ENCODE measurements around the gene MEMO1. TPM values are rescaled to one million over a fixed set of nuclear protein-coding genes. Genes with fewer than 3 reads are reported as not detected.

MEMO1 gene
- total and polyA plus RNA-seq, 2 of the 4 experiments (the other 2 are of a cell fraction): 23.7 to 49.7 TPM

DNA sequence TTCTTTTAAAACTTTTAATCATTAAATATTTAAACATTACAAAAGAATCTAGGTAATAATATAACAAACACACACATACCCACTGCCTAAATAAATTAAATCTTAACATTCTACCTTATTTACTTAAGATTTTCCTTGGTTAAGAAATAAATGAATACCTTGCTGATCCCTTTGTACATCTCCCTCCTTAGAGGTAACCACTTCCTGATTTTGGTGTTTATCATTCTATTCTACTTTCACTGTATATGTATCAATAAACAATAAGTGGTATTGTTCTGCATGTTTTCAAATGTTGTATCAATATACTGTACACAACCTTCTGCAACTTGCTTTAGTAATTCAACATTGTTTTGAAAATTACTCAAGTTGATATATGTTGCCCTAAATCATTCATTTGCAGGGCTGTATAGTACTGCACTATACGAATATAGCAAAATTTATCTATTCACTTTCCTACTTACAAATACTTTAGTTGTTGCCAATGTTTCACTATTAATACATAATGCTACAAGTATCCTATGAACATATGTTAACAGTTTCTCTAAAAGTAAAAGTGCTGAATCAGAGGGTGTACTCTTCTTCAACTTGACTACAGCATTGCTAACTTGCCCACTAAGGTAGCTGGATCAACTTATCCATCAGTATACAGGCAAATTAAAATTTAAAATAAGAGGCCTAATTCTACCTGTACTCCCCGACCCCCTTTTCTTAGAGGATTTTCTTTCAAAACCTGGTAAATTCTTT is 65.8 kb downstream of the MEMO1 start:
- dilution Hi-C loops (cut with HindIII; ENCODE audit: low sequenced_read_pairs, unreplicated experiment) (no loop called here), intact Hi-C loops (cut with micrococcal nuclease) (loop anchor here (10.0 kb wide), 1 partner anchor 60 kb away; no protein-coding TSS in a partner anchor), in situ Hi-C loops (cut with MboI; ENCODE audit: low sequenced_read_pairs) (no loop called here)
- no peak overlapping the region for H2BK20ac ChIP-seq (ENCODE audit: low read depth, low read length)
- POLR2A ChIA-PET (ENCODE audit: unreplicated experiment): no interaction called here
- TF ChIP-seq FOS (IDR thresholded peaks at IDR 0.05; ENCODE audit: low read depth, low read length) (no peak), MAFK (IDR thresholded peaks at IDR 0.05; ENCODE audit: low read depth, low read length) (no peak), NFE2L2 (IDR thresholded peaks at IDR 0.05; ENCODE audit: low read depth, low read length) (no peak), BHLHE40 (IDR thresholded peaks at IDR 0.05; ENCODE audit: low read depth, low read length) (no peak), RCOR1 (IDR thresholded peaks at IDR 0.05; ENCODE audit: insufficient replicate concordance, low read length) (no peak), SMC3 (IDR thresholded peaks at IDR 0.05; ENCODE audit: low read depth, low read length) (no peak), RAD21 (IDR thresholded peaks at IDR 0.05; ENCODE audit: low read length) (no peak), MAZ (IDR thresholded peaks at IDR 0.05; ENCODE audit: borderline replicate concordance, low read depth, low read length) (no peak), POLR2A (IDR thresholded peaks at IDR 0.05; ENCODE audit: low read depth, low read length) (no peak), RFX5 (IDR thresholded peaks at IDR 0.05; ENCODE audit: low read depth, low read length) (no peak)
- TF ChIP-seq, protein P1, sequence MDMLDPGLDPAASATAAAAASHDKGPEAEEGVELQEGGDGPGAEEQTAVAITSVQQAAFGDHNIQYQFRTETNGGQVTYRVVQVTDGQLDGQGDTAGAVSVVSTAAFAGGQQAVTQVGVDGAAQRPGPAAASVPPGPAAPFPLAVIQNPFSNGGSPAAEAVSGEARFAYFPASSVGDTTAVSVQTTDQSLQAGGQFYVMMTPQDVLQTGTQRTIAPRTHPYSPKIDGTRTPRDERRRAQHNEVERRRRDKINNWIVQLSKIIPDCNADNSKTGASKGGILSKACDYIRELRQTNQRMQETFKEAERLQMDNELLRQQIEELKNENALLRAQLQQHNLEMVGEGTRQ (IDR thresholded peaks at IDR 0.05; ENCODE audit: low read depth, low read length): no peak
- TF ChIP-seq, protein P2, sequence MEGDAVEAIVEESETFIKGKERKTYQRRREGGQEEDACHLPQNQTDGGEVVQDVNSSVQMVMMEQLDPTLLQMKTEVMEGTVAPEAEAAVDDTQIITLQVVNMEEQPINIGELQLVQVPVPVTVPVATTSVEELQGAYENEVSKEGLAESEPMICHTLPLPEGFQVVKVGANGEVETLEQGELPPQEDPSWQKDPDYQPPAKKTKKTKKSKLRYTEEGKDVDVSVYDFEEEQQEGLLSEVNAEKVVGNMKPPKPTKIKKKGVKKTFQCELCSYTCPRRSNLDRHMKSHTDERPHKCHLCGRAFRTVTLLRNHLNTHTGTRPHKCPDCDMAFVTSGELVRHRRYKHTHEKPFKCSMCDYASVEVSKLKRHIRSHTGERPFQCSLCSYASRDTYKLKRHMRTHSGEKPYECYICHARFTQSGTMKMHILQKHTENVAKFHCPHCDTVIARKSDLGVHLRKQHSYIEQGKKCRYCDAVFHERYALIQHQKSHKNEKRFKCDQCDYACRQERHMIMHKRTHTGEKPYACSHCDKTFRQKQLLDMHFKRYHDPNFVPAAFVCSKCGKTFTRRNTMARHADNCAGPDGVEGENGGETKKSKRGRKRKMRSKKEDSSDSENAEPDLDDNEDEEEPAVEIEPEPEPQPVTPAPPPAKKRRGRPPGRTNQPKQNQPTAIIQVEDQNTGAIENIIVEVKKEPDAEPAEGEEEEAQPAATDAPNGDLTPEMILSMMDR (conservative IDR thresholded peaks at IDR 0.05; ENCODE audit: low read depth, low read length): no peak
- peaks cover 15% of the 10 kb centered on the region for H4K20me1 ChIP-seq (ENCODE audit: insufficient read depth, low read length)
- H3K4me2 ChIP-seq (ENCODE audit: low read depth, low read length): no peak overlapping the region
- H3K9me3 ChIP-seq (ENCODE audit: control insufficient read depth, insufficient read depth, low read length): no peaks in the 10 kb centered on the region
- WGBS, 2 experiments (ENCODE audit: extremely low coverage in 2 of 2, insufficient read length in 1 of 2): no CpG with 5 or more reads among the region's 2 CpGs
- H3K4me1 ChIP-seq (ENCODE audit: control insufficient read depth, insufficient read depth, low read length): no peaks in the 10 kb centered on the region
- no peak overlapping the region for H3K9ac ChIP-seq (ENCODE audit: low read depth, low read length)
- H2BK120ac ChIP-seq (ENCODE audit: low read depth, low read length): no peak overlapping the region
- peaks cover 7% of the 10 kb centered on the region for H3K36me3 ChIP-seq (ENCODE audit: control insufficient read depth, insufficient read depth, low read length)
- no peak overlapping the region for H2AFZ ChIP-seq (replicated peaks; ENCODE audit: low read length, poor library complexity)
- no TSS peak for BruUV-seq (replicated peaks)
- H3K56ac ChIP-seq (ENCODE audit: extremely low read depth, insufficient read depth, low read length): no peak overlapping the region
- H3K4ac ChIP-seq (ENCODE audit: low read depth, low read length): no peak overlapping the region
- CTCF ChIA-PET: no interaction called here
- no peak overlapping the region for H3K18ac ChIP-seq (ENCODE audit: low read depth, low read length)
- DNase-seq (no peak), ATAC-seq (ENCODE audit: low read depth) (no peak)
- no peak overlapping the region for H4K5ac ChIP-seq (ENCODE audit: low read depth, low read length)
- no peak overlapping the region for H4K91ac ChIP-seq (ENCODE audit: insufficient read depth, low read depth, low read length)
- peaks cover 17 to 66% of the 10 kb centered on the region in 2 experiments for H3K79me1 ChIP-seq (ENCODE audit: low read depth in 1 of 2, low read length in 2 of 2)
- H2AK9ac ChIP-seq (replicated peaks; ENCODE audit: low read depth, low read length, poor library complexity): no peak overlapping the region
- H4K8ac ChIP-seq (ENCODE audit: low read depth in 2 of 2, low read length in 2 of 2): no peak overlapping the region
- H3K23ac ChIP-seq (ENCODE audit: low read depth, low read length): no peak overlapping the region
- no peaks in the 10 kb centered on the region for H3K27me3 ChIP-seq (ENCODE audit: control insufficient read depth, insufficient read depth, low read length)
- no peak overlapping the region for H2BK15ac ChIP-seq (ENCODE audit: low read depth, low read length)
- H2AK5ac ChIP-seq (ENCODE audit: low read depth, low read length): no peak overlapping the region
- no peak overlapping the region for H2BK5ac ChIP-seq (ENCODE audit: low read depth, low read length, poor library complexity, severe bottlenecking)
- no peak overlapping the region for H3K4me3 ChIP-seq (ENCODE audit: insufficient read depth, low read depth, low read length)
- peaks cover 5% of the 10 kb centered on the region; the same call in 1 of the 2 replicates for H3K9me1 ChIP-seq (ENCODE audit: insufficient read depth, low read length)
- H3K27ac ChIP-seq (ENCODE audit: insufficient read depth, low read length): no peak overlapping the region
- H3K14ac ChIP-seq (replicated peaks; ENCODE audit: low read depth, low read length): no peak overlapping the region

Measured in IMR-90 (cell line).